Body of pancreas (tissue), 4 donors: ENCODE measurements around the gene KATNAL2.
"Not testable (repeated sequence)": the region's sequence is repeated elsewhere in the genome, so short reads cannot be mapped to it uniquely, and the experiment has no call there.

Experiments
- POLR2A ChIP-seq, 3 donors: fragments of 450-650 bp; IDR thresholded peaks; one replicate each; pipeline ENCODE4 v1.6.1; 2016; ENCODE audit warnings: antibody characterized with exemption in 3 of 3, mild to moderate bottlenecking in 2 of 3
- TF ChIP-seq, protein P1 (sequence below), 7 experiments: fragments of 450-650 bp in 4 of 7; fragments of 200-600 bp in 3 of 7; sonication (generic) in 3 of 7; IDR thresholded peaks; one replicate each; pipeline ENCODE4 v1.5.1; 2016 to 2019; ENCODE audit warnings: antibody characterized with exemption in 7 of 7

DNA sequence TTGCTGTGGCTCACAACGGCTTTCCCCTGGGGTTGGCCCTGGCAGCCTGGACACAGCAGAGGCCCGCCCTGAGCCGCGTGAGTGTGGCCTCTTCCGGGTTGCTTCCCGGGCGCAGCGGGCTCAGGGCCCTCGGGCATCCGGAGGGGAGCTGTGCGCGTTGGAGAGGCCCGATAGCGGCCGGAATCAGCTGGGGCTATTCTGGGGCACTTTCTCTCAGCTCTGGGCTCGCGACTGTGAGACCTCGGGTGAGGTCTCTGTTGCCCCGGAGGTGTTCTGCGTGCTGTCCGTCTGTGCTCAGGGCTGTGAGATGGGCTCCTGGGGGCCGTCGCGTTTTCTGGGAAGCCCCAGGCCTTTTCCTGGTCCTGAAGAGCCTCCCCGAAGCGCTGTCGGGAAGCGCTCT, 117.2 kb downstream of the KATNAL2 start:
- TF ChIP-seq, protein P1, sequence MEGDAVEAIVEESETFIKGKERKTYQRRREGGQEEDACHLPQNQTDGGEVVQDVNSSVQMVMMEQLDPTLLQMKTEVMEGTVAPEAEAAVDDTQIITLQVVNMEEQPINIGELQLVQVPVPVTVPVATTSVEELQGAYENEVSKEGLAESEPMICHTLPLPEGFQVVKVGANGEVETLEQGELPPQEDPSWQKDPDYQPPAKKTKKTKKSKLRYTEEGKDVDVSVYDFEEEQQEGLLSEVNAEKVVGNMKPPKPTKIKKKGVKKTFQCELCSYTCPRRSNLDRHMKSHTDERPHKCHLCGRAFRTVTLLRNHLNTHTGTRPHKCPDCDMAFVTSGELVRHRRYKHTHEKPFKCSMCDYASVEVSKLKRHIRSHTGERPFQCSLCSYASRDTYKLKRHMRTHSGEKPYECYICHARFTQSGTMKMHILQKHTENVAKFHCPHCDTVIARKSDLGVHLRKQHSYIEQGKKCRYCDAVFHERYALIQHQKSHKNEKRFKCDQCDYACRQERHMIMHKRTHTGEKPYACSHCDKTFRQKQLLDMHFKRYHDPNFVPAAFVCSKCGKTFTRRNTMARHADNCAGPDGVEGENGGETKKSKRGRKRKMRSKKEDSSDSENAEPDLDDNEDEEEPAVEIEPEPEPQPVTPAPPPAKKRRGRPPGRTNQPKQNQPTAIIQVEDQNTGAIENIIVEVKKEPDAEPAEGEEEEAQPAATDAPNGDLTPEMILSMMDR (IDR thresholded peaks at IDR 0.05) = not testable (repeated sequence)
- not testable (repeated sequence) for TF ChIP-seq POLR2A (IDR thresholded peaks at IDR 0.05)
